Activated CD4-positive, alpha-beta T cell treated with anti-CD3 and anti-CD28 coated beads for 1 hour (primary cell): ENCODE measurements around the gene SLC8A1.

Experiments
- DNase-seq: peaks from one replicate; pipeline ENCODE4 v3.0.0-alpha.2; 2020

SLC8A1 gene

DNA sequence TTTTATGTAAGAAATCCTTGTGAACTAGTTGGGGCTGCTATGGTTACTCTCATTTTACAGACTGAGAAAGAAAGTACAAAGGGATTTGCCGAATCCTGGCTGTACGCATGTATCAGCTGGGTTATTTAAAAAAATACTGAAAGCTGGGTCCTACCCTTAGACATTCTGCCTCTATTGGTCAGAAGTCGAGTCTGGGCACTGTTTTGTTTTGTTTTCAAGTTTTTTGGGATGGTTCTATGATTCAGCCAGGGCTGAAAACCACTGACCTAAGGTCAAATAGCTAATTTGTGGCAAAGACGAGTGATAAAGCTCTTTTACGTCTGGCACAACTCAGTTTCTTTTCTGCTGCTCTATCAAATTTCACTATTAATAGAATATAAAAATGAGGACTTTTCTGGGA lies 5.9 kb upstream of the SLC8A1 start:
- no peak for DNase-seq

DNA sequence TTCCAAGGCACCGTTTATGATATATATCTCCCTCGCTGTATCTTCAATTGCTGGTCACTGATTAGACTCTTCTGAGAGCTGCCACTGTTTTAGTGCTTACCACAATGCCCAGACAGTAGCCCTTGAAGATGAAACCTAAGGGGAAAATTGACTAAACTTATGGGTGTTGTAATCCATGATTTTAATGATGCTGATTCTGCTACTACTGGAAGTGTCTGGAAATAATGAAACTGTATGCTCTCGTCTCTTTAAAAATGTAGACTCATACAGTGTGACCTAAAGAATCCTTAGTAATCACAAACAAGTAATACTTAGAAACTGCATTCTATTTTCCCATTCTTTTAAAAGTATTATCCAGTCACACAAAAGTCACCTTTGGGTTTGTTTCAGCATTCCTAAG lies 5.5 kb upstream of the SLC8A1 start:
- no peak for DNase-seq

DNA sequence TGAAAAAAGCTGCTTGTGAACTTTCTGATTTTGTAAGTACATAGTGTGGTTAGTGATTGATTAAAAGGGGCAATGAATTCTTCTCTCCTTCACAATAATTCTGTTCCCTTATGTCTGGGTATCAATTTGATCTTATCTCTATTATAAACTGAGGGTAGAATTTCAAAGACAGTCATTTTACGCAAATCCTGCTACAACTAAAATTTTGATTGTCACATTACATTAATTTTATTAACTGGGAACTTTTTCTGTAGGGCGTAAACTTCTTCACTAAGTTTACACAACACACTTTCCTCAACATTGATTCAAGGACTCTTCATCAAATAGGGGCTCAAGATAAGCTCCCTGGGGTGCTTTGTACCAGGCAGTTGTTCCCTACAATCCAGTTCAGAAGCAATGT lies 5.0 kb upstream of the SLC8A1 start:
- no peak for DNase-seq

DNA sequence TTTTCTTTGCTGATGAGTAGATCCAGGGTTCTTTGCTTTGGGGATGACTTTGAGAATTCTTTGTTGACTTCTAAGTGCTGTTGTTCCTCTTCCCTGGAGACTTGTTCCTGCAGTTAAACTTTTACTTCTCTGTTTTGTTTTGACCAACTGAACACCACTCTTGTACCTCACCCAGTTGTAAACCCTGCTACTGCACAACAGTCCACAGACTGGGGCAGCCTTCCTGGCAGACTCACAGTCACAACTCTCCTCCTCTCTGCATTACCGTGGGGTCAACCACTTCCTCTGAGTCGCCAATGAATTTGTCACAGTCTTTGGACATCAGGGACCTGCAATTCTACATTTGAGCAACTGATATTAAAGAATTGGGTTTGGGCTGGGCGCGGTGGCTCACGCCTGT lies 3.8 kb upstream of the SLC8A1 start:
- DNase-seq = no peak

DNA sequence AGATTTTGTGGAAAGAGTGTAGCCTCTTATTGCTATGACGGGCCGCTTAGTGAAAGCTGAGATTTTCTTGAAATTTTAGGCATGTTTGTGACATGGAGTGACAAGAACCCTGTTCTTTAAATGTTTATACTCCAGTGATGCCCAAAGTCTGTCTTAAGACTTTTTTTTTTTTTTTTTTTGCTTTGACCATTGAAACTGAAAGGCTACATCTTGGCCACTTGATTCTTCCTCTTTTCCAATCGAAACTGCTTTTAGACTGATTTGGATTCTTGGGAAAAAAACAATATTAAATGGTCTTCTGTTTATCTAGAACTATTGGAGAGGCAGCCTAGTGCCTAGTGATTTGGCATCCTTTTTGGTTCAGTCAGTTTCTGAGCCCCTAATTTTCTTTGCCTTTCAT lies 2.4 kb upstream of the SLC8A1 start:
- no peak for DNase-seq

DNA sequence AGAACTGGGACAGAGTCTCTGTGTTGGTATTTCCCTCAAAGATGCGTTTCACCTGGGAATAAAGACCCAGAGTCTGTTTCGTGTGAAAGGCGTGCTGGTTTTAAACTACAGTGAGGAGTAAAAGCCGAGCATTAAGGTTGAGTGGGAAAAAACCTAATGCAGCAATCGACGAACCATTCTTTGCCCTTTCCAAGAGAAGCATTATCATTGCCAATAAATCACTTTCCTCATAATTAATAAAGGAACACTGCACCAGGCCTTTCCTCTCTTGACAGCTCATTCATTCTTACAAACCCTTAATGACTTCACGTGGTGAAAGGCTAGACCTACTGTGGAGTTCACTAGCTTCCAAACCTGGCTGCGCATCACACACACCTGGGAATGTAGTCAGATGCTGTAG lies 896 bp upstream of the SLC8A1 start:
- DNase-seq = no peak

DNA sequence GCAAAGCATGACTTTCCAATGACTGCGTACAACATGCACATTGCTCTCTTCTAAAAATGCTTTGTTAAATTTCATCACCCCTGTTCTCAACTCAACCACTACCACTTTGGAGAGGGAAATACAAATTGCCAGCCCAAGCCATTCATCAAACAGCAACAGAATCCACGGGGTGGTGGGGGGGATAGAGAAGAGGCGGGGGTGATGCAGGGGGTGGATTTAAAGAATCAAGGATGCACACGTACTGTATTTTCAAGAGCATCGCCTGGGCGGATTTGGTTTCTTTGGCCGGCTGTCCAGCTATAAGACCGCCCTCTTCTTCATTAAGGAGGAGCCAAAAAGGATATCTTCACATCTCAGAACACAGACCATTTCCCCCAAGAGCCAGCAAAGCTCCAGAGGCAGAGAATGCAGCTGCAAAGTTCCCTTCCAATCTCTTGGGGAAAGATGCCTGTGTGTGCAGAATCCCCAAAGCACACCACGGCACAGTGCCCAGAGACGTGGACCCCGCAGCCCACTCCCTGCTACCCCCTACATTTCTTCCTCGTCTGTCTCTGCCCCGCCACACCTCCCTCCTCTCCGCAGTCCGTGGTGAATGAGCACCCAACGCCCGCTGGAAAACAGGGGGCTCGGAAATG lies 977 bp downstream of the SLC8A1 start:
- DNase-seq = no peak

DNA sequence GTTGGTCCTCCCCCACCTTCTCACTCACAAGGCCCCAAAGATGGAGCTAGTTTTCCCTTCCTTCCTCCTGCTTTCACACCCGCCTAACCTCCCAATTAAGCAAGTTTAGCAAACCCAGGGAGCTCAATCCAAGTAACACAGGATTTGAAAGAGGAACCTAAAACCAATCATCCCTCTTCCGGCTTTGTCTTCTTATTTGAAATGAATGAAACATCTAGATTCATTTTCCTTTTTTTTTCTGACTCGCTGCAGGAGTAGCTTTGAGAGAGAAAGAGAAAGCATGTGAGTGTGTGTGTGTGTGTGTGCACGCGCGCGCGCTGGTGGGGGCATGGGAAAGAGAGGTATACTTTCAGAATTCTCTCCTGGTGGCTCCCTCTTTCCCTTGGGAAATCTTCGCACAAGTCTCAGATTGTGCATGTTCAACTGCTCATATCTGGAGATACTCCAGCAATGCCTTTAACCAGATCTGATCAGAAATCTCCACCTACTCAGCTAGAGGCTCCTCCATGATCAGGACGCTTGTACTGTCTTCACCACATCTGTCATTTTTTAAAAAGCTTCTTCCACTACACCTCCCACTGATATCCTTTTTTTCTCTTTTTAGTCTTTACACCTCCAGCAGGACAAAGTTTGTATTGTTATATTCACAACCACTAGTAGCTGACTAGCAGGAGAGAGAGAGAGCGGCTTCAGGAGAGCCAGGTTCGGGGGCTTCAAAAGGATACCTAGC lies 1.7 kb downstream of the SLC8A1 start:
- no peak for DNase-seq

DNA sequence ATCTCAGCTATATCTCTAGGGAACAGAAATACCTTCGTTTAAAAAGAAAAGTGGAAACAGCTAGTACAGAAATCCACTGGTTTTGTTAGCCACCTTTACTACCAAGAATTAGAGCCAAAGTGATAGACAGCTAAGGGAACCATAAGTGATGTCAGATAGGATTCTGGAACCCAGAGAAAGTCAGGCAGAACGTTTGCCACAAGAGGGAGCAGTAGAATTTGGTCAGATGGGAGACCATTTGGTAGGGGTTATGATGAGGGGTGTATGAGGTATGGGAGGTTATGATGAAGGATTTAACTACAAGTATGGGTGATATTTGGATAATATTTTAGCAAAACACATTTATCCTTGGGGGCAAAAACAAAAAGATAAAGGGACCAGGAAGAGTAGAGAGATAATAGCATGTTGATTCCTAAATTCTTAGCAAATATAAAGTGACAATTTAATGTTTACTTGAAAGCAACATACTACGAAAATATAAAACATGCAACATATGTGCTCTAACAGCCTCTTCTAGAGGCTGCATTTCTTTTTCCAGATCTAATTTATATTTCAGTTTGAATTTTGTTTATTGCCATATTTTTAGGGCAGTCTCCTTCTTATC lies 3.3 kb downstream of the SLC8A1 start:
- no peak for DNase-seq

DNA sequence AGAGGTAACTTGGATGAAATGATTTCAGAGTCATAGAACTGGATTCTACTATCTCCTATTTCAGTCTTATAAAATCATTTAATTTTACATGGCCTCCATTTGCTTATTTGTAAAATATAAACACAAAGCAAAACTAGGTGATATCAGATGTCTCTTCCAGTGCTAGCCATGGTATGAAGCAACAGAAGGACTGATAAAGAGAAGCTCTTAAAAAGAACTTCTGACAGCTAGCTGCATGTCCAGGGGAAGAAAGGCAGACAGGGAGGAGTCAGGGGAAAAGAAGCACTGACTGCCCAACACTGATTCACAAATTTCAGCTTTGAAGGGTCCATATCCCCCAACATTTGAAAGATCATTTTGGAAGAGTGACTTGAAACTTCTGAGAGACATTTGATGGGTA lies 6.4 kb downstream of the SLC8A1 start:
- no peak for DNase-seq

DNA sequence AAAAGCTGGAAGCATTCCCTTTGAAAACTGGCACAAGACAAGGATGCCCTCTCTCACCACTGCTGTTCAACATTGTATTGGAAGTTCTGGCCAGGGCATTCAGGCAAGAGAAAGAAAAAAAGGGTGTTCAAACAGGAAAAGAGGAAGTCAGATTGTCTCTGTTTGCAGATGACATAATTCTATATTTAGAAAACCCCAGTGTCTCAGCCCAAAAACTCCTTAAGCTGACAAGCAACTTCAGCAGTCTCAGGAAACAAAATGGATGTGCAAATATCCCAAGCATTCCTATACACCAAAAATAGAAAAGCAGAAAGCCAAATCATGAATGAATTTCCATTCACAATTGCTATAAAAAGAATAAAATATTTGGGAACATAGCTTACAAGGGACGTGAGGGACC lies 11.1 kb downstream of the SLC8A1 start:
- no peak for DNase-seq

DNA sequence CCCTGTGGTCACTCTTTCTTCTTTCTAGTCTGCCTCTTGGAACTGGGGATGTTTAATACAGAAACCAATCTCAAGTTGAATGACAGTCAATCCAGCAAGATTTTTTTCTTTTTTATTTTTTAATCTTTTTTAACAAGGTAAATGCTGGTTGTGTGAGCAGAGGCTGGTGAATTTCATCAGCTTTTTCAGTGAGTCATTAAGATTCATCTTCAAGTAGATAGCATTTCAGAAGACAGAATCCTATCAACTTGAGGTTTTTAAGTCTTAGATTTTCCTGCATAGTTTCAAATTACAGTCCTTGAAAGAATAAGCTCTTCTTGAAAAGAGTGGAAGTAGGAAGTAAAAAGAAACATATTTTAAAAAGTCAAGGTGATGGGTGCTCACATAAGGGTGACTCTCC lies 12.4 kb downstream of the SLC8A1 start:
- DNase-seq = no peak

DNA sequence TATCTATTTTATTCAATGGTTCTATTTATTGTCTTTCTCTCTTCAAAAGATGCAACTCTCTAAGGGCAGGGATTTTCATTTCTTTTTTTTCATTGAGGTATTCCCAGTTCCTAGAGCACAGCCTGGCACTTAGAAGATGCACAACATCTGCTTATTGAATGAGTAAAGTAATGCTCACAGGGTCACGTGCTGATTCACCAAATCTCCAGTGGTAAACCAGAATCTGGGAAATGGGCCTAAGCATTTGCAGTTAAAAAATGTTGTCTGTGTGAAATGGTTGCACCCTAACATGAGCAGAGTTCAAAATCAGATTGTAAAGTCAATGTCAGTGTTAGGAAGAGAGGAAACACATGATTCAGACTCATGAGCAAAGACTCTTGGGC lies 15.8 kb downstream of the SLC8A1 start:
- DNase-seq = no peak

DNA sequence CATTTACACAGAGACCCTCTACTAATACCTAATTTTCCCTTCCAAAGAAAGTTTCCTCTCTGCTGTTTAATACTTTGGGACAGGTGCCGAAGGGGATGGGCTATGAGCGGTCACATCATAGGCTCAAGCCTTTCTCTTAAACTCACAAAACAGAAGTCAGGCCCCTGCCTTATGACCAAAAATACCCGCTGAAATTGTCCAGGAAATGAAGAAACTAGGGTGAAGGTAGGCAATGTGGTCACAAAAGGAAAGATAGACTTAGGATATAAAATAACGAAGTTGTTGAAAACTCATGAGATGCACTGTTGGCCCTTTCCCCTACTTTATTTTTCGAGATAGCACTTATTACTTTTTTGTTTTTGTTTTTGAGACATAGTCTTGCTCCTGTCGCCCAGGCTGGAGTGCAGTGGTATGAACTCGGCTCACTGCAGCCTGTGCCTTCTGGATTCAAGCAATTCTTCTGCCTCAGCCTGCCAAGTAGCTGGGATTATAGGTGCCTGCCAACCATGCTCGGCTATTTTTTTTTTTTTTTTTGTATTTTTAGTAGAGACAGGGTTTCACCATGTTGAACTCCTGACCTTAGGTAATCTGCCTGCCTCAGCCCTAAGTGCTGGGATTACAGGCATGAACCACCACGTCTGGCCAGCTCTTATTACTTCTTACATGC lies 16.3 kb downstream of the SLC8A1 start:
- DNase-seq = no peak

DNA sequence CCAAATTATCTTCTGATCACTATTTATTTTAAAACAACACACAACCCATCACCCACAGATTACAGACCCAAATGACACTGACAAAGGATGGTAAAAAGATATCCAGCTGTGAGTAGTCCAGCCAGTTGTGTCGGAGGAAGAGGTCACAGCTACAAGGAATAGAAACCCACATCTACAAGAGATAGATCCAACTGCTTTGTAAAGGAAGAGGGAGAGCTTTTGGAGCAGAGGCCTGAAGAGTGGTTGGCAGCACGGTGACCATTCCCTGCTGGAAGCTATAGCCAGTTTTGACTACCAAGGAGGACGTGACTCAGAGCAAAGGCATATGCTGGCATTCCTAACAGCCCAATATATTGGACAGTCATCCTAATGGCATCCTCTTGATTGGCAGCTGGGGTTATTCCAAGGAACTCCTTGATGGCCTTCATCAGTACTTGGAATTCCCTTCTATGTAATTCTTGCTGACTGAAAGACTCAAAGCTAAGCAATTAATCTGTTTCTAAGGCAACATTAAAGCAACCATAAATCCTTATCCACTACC lies 17.1 kb downstream of the SLC8A1 start:
- no peak for DNase-seq

DNA sequence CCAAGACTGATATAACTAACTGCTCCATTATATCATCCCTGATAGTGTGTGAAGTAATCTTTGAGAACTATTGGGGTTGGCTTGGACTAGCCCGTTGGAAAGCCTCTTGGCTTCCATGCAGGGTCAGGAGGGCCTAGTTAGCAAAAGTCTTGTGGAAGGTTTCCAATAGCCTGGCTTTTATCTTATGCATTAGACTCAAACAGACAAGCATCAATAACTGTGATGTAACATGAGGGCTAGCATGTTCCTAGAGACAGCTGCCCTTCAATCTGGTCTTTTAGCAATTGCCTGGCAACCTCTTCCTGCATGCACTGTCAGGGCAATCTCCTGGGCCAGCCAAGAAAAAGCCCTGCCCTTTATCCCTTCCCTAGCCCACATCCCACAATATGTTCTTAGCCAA lies 18.2 kb downstream of the SLC8A1 start:
- no peak for DNase-seq

DNA sequence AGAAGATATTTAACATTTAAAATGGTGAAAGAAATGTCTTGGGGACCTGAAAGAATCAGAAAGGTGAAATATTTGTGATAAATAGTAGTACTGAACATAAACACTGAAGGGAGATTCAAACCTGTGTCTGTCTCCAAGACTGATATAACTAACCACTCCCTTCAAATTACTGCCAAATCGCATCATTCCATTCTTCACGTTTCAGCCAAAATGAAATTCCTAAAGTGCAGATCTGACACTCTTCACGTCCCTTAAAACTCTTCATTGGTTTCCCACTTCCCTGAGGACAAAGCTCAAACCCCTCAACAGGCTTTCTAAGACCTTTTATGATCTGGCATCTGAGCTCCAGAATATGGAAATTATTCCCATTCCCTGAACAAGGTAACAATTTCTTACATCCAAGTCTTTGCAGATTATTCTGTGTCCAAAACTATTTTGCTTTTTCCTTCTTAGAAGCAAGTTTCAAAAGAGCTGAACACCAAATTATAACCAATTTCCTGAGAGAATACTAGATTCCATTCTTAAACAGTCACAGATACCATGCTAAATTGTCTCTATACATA lies 18.9 kb downstream of the SLC8A1 start:
- no peak for DNase-seq

DNA sequence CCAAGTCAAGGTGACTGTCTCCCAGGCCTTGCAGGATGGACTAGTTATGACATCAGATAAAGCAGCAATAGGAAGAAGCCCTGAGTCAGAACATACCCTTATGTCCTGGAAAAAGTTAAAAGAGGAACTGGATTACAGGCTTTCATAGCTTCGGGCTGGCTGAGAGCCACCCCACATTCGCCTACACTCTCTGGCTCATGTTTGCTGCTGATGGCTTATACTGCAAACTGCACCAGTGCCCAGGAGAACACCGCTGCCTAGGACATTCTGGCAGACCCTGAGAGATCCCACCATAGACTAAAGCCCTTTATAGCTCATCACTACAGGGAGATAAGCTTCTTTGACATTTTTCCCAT lies 20.3 kb downstream of the SLC8A1 start:
- no peak for DNase-seq

DNA sequence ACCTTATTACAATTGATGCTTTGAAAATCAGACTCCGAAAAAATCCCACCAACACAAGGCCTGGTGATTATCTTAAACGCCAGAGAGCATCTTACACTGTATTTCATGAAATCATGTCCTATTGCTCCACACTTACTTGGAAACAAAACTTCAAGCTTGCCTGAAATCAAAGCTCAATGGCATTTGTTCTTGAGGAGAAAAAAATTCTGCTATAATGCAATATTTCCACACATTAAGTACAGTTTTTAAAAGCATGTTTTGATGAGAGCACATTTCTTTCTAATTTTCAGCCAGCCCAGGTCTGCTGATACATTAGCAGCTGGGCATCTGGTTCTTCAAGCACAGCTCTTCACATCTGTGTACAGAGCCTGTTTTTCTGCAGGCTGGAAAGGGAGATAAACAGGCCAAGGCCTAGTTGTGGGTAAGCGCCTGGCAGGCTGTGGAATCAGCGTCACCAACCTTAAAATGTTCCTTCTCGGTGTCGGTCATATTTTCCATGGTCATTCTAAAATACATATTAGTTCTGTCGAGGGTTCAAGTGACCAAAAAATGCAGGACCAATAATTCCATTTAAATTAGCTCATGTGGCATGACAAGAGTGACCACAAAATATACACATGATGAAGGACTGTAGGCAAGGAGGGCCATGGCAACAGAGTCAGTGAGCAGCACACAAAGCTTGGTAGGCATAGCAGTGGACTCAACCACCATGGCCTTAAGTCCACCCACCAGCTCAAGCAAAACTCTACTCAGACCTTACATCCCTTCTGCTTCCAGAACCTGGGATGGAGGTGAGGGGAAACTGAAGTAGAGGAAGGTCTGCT lies 20.9 kb downstream of the SLC8A1 start:
- no peak for DNase-seq

DNA sequence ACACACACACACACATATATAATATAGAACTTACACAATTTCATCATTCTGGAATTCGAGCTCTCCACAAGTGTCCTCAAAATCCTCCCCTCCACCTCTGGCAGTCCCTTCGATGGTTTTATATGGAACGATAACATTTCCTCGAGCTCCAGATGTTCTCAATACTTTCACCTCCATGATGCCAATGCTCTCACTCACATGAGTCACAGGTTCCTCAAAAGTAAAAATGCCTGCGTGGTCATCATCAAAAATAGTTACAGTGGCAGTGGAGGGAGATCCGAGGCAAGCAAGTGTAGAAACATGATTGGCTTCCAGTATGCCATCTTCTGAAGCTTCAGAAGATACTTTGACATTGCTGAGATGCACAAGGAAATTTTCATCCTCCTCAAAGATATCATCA lies 23.5 kb downstream of the SLC8A1 start:
- DNase-seq = no peak

DNA sequence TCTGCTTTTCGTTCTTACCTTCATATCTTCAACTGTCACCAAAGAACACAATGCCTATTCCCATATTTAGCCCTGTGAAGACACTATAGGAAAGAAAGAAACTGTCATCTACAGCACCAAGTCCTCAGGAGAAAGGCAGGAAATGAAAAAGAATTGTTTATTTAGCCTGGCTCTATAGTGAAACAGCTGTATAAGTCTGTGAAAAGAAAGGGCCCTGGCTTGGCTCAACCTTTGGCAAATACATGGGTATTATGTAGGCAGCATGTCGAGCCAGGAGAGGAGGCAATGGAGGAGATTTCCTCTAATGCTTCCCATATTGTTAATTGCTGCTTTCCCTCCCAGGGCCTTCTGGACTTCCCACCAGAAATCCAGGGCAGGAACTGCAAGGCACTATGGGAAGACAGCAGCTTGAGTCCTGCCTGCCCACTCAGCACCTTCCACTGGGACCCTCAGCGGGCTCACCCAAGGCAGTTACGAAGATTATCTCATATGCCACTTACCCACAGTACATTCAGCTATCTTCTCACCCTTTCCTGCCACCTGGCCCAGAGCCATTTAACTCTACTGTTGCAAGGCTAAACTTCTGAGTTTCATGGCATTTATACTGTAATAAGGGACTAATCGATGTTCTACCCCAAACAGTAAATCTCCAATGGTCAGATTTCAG lies 30.1 kb downstream of the SLC8A1 start:
- DNase-seq = no peak

DNA sequence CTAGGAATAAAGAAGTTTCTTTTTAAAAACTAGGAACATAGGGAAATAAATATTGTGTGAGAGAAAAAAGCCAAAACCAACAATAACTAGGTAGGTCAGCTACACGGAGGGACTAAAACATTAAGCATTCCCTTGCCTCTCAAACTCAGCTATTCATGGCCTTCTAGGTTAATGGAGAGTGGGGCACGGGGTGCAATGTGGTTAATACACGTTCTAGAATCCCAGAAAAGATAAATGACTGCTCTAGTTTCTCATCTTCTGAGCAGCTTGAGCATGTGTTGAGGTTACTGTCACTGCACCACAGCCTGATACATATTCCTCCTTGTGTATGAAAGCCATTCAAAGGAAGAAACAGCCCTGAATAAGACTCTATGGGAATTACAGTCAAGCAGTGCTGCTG lies 31.4 kb downstream of the SLC8A1 start:
- no peak for DNase-seq
